T-helper 2 cell treated with Interferon-gamma antibody and Interleukin-4, amounts not matched to agents 5 μg/mL and 100 μg/mL, for 36 hours (primary cell): ENCODE measurements around the gene UPK1A.
"Not testable (repeated sequence)": the region's sequence is repeated elsewhere in the genome, so short reads cannot be mapped to it uniquely, and the experiment has no call there.

Experiments used
- DNase-seq: peaks from one replicate; pipeline ENCODE4 v3.0.0; 2021; ENCODE audit warnings: low spot score
- H3K27ac Mint-ChIP-seq: one replicate; pipeline ENCODE4 v1.8.0; 2021; ENCODE audit warnings: mild to moderate bottlenecking, mixed read lengths
- H3K27me3 Mint-ChIP-seq: one replicate; pipeline ENCODE4 v1.8.0; 2021; ENCODE audit warnings: low read depth, mixed read lengths
- H3K36me3 Mint-ChIP-seq: one replicate; pipeline ENCODE4 v1.8.0; 2021; ENCODE audit warnings: low read depth, mixed read lengths
- H3K4me1 Mint-ChIP-seq: one replicate; pipeline ENCODE4 v1.8.0; 2021; ENCODE audit warnings: low read depth, mixed read lengths
- H3K4me3 Mint-ChIP-seq: one replicate; pipeline ENCODE4 v1.8.0; 2022; ENCODE audit warnings: mild to moderate bottlenecking, moderate library complexity, mixed read lengths
- H3K9me3 Mint-ChIP-seq: one replicate; pipeline ENCODE4 v1.8.0; 2021; ENCODE audit warnings: mixed read lengths

The UPK1A gene

GRCh38 chr19:35691106-35691505 is 24.8 kb downstream of the UPK1A start:
- DNase-seq, H3K4me1 Mint-ChIP-seq, H3K9me3 Mint-ChIP-seq, H3K27me3 Mint-ChIP-seq, H3K4me3 Mint-ChIP-seq, H3K36me3 Mint-ChIP-seq, H3K27ac Mint-ChIP-seq: not testable (repeated sequence)

- H3K4me3 Mint-ChIP-seq = no peak overlapping the region
- DNase-seq = no peak
- peaks cover 8% of the 10 kb centered on the region for H3K4me1 Mint-ChIP-seq
- no peak overlapping the region for H3K27ac Mint-ChIP-seq
- H3K27me3 Mint-ChIP-seq = no peaks in the 10 kb centered on the region
- H3K36me3 Mint-ChIP-seq = no peaks in the 10 kb centered on the region
- H3K9me3 Mint-ChIP-seq = no peaks in the 10 kb centered on the region
These were observed 25.7 kb downstream of the UPK1A start for GRCh38 chr19:35692010-35692409.

GRCh38 chr19:35693422-35693821 is 27.1 kb downstream of the UPK1A start:
- Mint-ChIP-seq H3K9me3 (no peaks in the 10 kb centered on the region), H3K36me3 (no peaks in the 10 kb centered on the region), H3K27me3 (no peaks in the 10 kb centered on the region), H3K27ac (no peak overlapping the region), H3K4me3 (no peak overlapping the region), H3K4me1 (peaks cover 8% of the 10 kb centered on the region)
- no peak for DNase-seq

- H3K4me3 Mint-ChIP-seq = no peak overlapping the region
- peaks cover 8% of the 10 kb centered on the region for H3K4me1 Mint-ChIP-seq
- H3K27ac Mint-ChIP-seq = peak overlapping the region; percentile 45
- no peaks in the 10 kb centered on the region for H3K27me3 Mint-ChIP-seq
- DNase-seq = peak; percentile 85
- no peaks in the 10 kb centered on the region for H3K9me3 Mint-ChIP-seq
- no peaks in the 10 kb centered on the region for H3K36me3 Mint-ChIP-seq
These were observed 27.7 kb downstream of the UPK1A start for GRCh38 chr19:35693835-35694599.

GRCh38 chr19:35695895-35696422 is 29.6 kb downstream of the UPK1A start:
- Mint-ChIP-seq H3K4me1 (peaks cover 12% of the 10 kb centered on the region), H3K4me3 (no peak overlapping the region), H3K27me3 (no peaks in the 10 kb centered on the region), H3K9me3 (no peaks in the 10 kb centered on the region), H3K36me3 (no peaks in the 10 kb centered on the region), H3K27ac (no peak overlapping the region)
- DNase-seq = no peak

- H3K36me3 Mint-ChIP-seq = no peaks in the 10 kb centered on the region
- no peak overlapping the region for H3K4me3 Mint-ChIP-seq
- peaks cover 12% of the 10 kb centered on the region for H3K4me1 Mint-ChIP-seq
- DNase-seq = no peak
- no peaks in the 10 kb centered on the region for H3K9me3 Mint-ChIP-seq
- no peaks in the 10 kb centered on the region for H3K27me3 Mint-ChIP-seq
- no peak overlapping the region for H3K27ac Mint-ChIP-seq
These were observed 30.5 kb downstream of the UPK1A start for GRCh38 chr19:35696835-35697234.

GRCh38 chr19:35702223-35703012 is 36.1 kb downstream of the UPK1A start:
- no peaks in the 10 kb centered on the region for H3K27me3 Mint-ChIP-seq
- H3K36me3 Mint-ChIP-seq = no peaks in the 10 kb centered on the region
- H3K27ac Mint-ChIP-seq = peak overlapping the region; percentile 95
- peak overlapping the region; percentile 85 for H3K4me3 Mint-ChIP-seq
- peak; percentile 94 for DNase-seq
- H3K4me1 Mint-ChIP-seq = peaks cover 6% of the 10 kb centered on the region
- no peaks in the 10 kb centered on the region for H3K9me3 Mint-ChIP-seq

- H3K27ac Mint-ChIP-seq = no peak overlapping the region
- no peaks in the 10 kb centered on the region for H3K36me3 Mint-ChIP-seq
- no peaks in the 10 kb centered on the region for H3K9me3 Mint-ChIP-seq
- no peak overlapping the region for H3K4me3 Mint-ChIP-seq
- peaks cover 6% of the 10 kb centered on the region for H3K4me1 Mint-ChIP-seq
- DNase-seq = no peak
- no peaks in the 10 kb centered on the region for H3K27me3 Mint-ChIP-seq
These were observed 37.0 kb downstream of the UPK1A start for GRCh38 chr19:35703343-35703742.

GRCh38 chr19:35704218-35704617 is 37.9 kb downstream of the UPK1A start, which contains the start of gene ZBTB32:
ZBTB32 (plus strand) TSS chr19:35704558; CDS start chr19:35714627, 10,069 bp downstream.
- no peaks in the 10 kb centered on the region for H3K27me3 Mint-ChIP-seq

GRCh38 chr19:35708391-35708790 is 42.1 kb downstream of the UPK1A start:
- no peak overlapping the region for H3K27ac Mint-ChIP-seq
- DNase-seq = no peak
- H3K27me3 Mint-ChIP-seq = no peaks in the 10 kb centered on the region
- H3K9me3 Mint-ChIP-seq = no peaks in the 10 kb centered on the region
- peaks cover 28% of the 10 kb centered on the region for H3K4me1 Mint-ChIP-seq
- H3K4me3 Mint-ChIP-seq = no peak overlapping the region
- H3K36me3 Mint-ChIP-seq = peaks cover 2% of the 10 kb centered on the region

More at GRCh38 chr19:35704218-35704617, 37.9 kb downstream of the UPK1A start, which contains the start of gene ZBTB32:
- DNase-seq = peak; percentile 35
- Mint-ChIP-seq H3K27ac (no peak within 1 kb of the TSS), H3K4me1 (peaks cover 6% of the 10 kb centered on the region), H3K9me3 (no peaks in the 10 kb centered on the region), H3K4me3 (no peak within 1 kb of the TSS), H3K36me3 (no peaks in the 10 kb centered on the region)

- Mint-ChIP-seq H3K4me1 (peaks cover 47% of the 10 kb centered on the region), H3K36me3 (peaks cover 18% of the 10 kb centered on the region), H3K27me3 (no peaks in the 10 kb centered on the region), H3K4me3 (peak overlapping the region; percentile 71), H3K9me3 (no peaks in the 10 kb centered on the region), H3K27ac (peak overlapping the region; percentile 98)
- peak; percentile 80 for DNase-seq
These were observed 44.7 kb downstream of the UPK1A start for GRCh38 chr19:35710784-35711723.

- peak overlapping the region; percentile 98 for H3K27ac Mint-ChIP-seq
- H3K27me3 Mint-ChIP-seq = no peaks in the 10 kb centered on the region
- peaks cover 25% of the 10 kb centered on the region for H3K36me3 Mint-ChIP-seq
- peaks cover 53% of the 10 kb centered on the region for H3K4me1 Mint-ChIP-seq
- no peaks in the 10 kb centered on the region for H3K9me3 Mint-ChIP-seq
- DNase-seq = peak; percentile 85
- H3K4me3 Mint-ChIP-seq = peak overlapping the region; percentile 89
These were observed 46.5 kb downstream of the UPK1A start for GRCh38 chr19:35712567-35713505.
